NCI-H1092 treated with DMSO at 0.1 percent for 48 hours (cell line): ENCODE results near the gene DMC1.
A peak's percentile ranks its signal among the peaks of the same experiment; 100 is the strongest.

Experiments used
- DNase-seq: peaks from one replicate; lab custom pipeline; 2025; lab: John Stamatoyannopoulos, UW

Gene DMC1

DNA sequence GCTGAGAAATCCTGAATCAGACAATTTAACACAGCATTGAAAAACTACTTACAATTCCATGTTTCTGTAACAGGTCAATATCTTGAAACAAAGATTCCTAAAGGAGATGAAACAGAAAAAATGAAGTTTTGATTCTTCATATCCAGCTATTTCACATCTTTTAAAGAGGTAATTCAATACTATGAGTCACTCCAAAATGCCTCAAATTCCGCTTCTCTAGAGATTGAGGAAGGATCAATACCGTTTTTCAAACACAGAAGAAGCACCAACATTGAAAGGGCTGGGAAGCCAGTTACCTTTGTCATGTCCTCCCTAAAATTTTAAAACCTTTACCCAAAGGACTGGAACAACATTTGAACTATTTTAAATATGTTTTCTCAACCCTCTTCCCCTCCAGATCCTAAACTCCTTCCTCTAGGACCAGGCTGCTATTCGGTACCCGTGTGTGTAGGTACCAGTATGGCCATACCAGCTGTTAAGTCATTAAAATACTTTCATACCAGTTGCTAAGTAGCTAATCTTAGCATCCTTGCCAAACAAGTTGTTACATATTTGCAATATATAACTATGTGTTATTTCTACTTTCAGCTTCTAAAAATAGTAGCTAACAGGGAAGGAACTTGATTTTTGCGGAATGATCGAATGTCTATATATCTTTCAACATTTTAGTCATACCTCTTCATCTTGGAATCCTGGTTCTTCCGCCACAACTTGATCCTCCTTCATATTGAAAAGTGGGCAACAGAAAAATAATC is 2.3 kb downstream of the DMC1 start:
- no peak for DNase-seq

DNA sequence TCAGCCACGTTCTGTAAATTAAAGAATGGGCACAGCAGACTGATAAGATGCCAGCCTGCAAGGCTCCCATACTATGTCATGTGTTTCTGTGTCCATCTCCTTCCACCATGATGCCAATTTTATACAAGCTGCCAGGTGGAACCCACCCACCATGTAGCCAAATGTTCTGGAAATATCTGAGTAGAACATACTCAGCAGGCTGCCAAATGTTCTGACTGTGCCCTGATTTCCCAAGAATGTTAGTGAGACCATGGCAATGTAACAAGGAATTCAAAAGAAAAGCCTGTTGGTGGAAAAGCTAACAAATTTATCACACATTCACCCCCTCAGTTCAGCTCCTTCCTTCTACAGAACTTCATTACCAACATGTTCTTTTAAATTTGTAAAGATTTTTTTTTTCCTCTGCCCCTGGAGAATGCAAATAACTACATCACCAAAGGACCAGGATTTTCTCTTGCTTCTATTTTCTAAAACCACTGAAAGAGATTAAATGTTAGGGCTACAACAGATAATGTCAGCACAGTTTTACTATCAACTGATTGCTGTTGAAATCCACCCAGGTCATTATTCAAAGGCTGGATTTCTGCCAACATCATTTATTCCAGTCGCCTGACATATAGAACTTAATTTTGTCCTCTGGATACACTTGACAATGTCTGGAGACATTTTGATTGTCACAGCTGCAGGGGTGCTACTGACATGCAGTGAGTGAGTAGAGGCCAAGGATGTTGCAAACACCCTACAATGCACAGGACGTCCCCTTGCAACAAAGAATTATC is 3.1 kb downstream of the DMC1 start:
- DNase-seq, result no peak

DNA sequence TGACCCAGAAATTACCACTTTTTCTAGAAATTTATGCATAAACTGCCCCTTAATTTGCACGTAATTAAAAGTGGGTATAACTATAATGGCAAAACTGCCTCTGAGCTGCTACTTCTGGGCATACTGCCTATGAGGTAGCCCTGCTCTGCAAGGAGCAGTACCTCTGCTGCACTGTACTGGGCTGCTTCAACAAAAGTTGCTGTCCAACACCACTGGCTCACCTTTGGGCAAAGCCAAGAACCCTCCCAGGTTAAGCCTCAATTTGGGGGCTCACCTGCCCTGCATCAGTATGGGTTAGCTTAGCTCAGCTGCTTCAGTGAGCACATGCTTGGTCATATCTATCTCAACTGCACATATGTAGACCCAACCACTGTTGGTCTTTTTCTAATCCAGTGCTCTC is 4.5 kb downstream of the DMC1 start:
- DNase-seq, result no peak

DNA sequence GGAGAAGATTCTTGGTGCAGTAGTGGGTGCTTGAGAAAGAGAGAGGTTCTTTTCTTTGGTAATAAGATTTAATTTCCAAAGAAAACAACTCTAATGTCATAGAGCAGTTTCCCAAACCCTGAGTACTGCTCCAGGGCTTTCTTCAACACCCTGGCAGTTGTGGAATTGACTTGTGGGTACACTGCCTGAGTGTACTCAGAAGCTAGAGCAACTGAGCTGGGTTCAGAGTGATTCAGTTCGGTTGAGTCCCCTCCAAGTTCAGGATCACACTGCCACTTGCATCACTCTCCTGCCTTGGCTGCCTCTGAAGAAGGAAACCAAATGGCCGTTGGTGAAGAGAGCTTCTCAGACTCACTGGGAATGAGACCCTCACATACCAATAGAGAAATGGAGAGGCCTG is 5.3 kb downstream of the DMC1 start:
- no peak for DNase-seq

DNA sequence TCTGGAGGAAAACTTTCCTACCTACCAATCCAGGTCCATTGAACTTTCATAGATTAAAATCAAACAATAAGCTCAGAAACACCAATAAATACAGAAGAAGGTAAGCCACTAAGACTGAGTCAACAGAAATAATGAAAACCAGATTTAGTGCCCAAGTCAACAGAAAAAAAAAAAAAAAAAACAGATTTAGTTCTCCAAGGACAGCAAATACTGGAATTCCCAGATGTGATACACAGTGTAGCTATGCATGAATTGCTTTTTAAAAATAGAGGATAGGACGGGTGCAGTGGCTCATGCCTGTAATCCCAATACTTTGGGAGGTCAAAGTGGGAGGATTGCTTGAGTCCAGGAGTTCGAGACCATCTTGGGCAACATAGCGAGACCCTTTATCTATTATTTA is 15.7 kb downstream of the DMC1 start:
- DNase-seq, result no peak

DNA sequence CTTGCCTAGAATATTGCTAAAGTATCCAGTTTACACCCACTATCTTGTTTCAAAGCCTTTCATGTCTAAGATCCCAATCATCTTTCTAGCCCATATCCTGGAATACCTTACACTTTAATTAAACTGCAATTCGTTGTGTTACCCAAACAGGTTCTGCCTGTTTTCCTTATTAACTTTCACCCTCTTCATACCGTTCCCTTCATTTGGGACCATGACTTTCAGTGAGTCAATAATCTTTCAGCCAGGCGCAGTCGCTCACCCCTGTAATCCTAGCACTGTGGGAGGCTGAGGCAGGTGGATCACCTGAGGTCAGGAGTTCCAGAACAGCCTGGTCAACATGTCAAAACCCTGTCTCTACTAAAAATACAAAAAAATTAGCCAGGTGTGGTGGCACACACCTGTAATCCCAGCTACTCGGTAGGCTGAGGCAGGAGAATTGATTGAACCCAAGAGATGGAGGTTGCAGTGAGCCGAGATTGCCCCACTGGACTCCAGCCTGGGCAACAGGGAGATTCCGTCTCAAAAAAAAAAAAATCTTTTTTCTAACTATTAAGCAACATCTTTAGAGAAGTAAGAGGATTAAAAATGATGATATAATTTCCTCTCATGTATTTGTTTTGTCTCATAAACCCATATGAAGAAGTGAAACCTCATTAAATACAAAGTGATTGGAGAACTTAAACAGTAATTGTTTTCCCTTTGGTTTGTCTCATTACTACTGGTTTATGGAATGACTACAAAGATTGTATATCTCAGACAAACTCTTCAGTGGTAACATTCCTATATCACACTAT is 20.7 kb downstream of the DMC1 start:
- no peak for DNase-seq

DNA sequence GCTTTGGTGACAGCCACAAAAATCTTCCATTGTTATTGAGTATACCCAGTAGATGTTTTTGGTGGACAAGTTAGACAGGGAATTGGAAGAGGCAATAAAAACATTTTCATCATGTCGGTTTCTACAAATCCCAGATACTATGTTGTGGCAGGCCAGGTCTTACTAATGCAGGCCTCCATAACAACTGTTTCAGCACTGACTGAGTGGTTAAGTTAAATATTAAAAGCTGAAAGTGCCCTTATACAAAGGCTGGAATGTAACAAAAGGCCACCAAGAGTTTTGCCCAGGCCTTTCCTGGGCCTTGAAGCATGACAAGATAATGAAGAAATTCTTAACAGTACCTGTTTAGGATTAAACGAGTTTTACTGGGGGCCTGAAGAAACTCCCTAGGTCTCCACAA is 29.3 kb downstream of the DMC1 start:
- DNase-seq, result no peak

DNA sequence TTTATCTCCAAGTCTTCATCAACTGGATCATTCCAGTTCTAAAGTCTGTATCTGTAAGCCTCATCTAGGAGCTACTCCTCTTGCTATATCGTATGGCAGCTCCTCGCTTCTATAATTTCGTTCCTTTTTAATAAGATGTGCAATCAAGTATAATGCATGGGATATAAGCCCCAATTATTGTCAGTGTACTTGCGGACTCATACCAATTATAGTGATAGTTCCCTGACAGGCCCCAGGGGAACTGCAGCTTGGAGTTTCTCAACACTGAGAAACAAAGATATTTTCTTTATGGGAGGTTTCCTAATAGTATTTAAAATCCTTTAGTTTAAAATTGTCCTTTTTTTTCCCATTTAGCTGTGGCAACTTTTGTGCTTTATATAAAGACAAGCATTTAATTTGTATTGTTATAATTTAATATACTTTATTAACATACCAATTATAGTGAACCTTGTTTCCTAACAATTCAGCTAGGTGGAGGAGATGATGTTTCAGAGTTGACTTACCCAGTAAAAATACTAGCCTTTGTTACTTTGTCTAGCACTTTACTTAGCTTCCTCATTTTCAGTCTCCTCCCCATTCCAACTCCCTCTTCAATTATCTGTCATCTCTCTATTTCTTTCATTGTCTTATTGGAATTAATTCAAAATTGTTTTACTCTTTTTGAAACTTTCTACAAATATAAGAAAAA is 38.6 kb downstream of the DMC1 start:
- no peak for DNase-seq

DNA sequence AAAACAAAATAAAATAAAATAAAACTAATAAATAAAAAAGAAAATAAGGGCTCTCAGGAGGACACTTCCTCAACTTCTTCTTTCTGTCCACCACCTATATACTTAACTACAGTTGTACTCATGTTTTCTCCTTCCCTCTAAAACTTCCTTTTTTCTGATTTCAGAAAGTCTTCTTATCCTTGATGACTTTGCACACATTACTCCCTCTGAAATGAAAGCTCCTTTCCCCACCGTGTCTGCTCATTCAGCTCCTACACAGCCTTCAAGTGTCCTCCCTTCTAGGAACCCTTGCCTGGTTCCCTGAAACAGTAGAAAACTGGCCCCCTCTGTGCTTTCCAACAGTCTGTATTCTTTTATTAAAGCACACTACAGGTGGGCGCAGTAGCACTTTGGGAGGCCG is 45.6 kb downstream of the DMC1 start:
- no peak for DNase-seq

DNA sequence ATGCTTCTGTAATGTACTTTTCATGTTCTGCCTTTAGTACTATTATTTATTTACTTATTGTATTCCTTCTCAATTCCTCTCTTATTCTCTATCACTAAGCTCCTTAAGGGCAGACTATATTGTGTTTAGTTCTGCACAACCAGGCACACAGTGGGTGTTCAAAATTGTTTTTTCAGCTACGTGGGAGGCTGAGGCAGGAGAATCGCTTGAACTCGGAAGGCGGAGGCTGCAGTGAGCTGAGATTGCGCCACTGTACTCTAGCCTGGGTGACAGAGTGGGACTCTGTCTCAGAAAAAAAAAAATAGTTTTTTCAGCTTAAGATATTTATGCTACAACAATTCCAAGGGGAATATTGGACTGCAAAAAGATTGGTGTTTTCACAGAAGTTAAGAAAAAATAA is 46.5 kb downstream of the DMC1 start:
- DNase-seq, result no peak

DNA sequence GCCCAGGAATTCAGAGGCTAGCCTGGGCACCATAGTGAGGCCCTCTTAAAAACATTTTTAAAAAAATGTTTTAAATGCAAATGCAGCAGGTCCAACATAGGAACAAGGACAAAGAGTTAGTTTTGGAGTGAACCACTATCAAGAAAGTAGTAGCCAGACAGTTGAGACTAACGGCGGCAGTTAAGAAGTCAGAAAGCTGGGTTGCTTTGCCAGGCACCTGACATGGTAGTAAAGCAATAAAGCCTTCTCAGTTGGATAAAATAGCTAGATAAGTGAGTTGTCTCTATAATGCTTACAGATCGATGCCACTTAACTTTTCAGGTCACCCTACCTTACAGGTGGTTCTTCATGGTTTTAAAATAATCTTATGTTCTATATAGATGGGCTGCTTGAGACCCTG is 47.0 kb downstream of the DMC1 start:
- no peak for DNase-seq

DNA sequence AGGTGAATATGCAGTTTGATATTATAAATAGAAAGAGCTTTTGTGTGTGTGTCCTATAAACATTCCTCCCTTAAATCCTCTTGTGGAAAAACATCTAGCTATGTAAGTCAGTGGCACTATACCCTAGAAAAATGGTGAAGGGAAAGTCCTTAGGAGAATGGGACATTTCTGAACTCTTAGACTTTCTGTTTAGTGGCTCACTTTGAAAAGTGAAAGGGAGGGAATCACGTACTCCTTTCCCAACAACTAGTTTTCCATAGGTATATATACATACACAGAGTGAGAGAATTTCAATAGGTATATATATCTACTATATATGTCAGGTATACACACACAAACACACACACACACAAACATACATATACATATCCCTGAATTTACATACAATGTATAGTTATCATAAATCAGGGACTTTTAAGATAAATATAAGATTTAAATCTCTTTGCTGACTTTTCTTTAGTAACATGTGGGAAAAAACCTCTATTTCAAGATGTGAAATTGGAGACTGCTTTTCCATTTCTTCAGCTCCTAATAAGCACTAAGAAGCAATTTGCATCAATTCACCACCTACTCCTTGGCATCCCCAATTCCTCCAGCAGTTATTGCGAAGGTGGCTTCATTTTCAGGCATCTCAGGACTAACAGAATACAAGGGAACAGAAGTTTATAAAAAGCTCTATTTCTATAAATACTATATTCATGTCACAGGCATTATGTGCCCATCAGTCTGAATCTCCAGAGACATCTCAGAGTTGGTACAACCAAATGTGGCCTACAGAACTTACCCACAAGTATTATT is 50.3 kb downstream of the DMC1 start:
- no peak for DNase-seq

DNA sequence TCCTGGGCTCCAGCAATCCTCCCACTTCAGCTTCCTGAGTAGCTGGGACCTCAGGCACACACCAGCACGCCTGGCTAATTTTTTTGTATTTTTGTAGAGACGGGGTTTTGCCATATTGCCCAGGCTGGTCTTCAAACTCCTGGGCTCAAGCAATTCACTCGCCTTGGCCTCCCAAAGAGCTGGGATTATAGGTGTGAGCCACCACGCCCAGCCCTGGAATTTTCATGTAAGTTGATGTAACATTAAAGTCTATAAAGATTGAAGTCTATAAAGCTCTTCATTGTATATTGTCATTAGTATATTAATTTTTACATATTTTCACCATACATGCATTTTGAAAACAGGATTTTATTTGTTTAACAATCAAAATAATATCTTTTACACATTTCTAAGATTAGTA is 51.4 kb downstream of the DMC1 start:
- no peak for DNase-seq

DNA sequence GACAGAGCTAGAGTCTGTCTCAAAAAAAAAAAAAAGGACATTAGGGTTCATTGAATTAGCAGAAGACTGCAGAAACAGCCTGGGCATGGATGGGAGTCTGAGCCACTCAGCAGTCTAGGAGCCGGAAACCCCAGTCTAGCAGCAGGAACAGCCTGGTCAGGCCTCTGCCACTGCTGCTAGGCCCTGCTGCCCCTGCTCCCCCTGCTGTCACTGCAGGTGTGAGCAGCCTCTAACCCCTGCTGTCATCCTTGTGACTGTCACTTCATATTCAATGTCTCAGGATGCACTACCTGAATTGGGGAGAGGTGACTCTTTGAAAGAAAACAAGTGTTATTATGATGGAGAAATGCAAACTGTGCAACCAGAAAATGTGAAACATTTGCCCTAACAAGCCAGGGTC is 56.9 kb downstream of the DMC1 start:
- no peak for DNase-seq

DNA sequence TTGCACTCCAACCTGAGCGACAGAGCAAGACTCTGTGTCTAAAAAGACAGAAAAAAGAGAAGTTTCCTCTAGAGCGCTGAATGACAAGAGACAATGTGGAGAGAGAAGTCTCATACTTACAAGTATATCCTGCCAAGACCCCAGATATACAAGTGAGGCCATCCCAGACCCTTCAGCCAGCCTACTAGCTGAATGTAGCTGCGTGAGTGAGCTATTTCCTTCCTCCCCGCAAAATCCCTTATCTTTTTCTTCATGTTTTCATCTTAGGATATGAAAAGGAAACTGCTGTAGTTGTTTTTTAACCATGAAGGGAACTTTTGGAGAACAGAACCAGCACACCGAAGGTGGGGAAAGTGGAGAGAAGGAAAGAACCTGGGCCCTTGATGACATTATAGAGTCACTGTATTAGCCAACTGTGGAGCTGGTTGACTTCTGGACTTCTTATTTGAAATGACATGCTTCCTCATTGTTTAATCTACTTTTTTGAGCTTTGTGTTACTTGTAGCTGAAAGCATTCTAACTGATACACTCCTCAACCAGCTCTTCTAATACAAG is 59.5 kb downstream of the DMC1 start:
- DNase-seq, result no peak

DNA sequence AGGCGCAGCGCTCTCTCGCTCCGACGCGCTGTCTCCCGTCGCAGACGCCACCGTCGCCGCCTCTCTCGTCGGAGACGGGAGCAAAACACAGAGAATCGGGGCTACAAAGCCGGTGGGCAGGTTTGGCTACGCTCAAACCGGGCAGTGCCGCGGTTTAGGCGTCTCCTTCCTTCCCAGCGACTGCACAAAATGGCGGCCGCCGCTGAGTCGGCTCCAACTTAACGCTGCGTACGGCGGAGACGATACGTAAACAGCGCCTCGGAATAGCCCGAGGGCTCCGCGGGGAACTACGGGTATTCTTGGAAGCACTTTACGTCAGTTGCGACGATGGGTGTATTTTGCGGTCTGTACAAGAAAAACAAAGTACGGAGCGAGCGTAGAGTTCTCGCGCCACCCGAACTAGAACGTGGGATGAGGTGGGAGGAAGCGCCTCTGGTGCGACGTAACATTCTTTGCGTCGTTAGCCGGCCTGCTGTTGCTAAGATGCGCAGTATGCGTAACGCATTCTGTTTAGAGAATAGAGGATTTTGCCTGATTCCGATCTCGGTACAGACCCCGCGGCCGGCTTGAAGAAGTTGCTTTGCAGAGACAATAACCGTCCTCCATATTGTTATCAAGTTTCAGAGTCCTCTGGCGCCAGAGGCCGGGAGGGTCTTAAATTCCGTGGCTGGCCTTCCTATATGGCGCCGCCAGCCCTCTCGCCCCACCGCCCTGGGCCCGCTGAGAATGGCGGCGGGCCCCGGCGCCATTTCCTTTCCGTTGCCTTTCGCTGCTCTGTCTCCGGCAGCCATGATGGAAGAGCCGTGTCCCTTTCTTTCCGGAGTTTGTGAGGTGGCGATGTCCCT is 63.6 kb downstream of the DMC1 start, which contains the start of gene DDX17:
TSS of gene DDX17 (minus strand) at position 194 of the 845 bp plus-strand sequence.
- DNase-seq, result peak; percentile 98

DNA sequence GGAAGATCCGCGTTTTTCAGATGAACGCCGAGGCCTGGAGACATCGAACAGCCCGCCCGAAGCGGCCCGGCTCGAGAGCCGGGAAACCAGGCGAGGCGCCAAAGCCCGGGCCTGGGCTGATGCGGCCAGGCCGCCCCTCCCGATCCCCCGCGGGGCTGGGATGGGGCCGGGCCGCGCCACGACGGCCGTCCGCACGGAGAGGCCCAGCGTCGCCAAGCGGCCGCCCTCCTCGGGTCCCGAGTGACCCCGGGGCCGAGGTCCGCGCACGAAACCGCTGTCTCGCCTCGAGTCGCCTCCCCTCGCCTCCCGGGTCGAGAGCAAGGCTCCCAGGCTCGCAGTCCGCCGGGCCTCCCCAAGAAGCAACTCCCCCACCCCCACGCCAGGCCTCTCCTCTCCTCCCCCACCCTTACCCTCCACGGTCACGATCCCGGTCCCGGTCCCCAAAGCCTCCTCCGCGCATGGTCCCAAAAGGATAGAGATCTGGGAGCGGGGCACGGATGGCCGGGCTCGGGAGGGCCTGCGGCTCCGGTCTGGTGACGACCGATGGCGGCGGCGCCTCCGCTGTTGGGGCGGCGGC is 64.4 kb downstream of the DMC1 start:
- peak; percentile 61 for DNase-seq

DNA sequence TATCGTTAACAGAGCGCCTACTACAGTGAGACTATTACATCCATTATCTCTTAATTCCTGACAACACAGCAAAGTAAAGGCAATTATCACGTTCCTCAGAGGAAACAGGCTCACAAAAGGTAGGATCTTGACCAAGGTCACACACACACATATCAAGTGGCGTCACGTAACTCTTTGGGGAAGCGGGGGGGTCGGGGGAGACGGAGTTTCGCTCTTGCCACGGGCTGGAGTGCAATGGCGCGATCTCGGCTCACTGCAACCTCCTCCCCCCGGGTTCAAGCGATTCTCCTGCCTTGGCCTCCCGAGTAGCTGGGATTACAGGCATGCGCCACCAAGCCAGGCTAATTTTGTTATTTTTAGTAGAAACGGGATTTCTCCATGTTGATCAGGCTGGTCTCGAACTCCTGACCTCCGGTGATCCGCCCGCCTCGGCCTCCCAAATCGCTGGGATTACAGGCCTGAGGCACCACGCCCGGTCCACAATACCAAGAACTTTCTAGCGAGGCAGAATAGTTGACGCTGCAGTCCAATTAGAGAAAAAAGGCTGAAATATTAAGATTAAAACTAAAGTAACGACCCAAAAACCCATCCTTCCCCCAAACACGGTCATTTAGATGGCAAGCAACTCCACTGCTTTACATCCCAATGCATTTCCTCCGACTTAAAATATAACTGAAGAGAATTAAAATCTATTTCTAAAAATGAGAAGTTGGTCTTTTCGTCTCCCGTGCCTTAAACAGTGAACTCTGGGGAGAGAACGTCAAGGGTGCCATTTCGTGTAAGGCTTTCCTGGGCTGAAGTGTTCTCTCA is 65.0 kb downstream of the DMC1 start:
- peak; percentile 46 for DNase-seq

DNA sequence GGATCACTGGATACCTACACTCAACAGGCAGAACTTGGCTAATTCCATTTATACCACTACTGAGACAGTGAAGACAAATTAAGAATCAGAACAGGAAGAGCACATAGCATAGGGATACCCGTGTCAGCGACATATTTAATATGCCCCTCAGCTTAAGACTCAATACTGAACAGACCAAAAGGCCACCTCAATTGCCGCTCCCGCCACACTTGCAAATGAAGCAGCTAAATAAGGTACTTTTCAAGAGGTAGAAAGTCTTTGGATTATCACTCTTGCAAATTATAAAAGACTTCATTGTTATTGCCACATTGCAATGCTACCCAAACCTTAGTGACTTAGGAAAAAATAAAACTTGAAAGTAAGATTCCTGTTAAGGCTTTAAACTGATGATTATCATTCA is 67.0 kb downstream of the DMC1 start:
- no peak for DNase-seq
